Activated CD4-positive, alpha-beta T cell treated with anti-CD3 and anti-CD28 coated beads, Interleukin-2, amount 10 ng/mL, durations not matched to agents 24 days and 14 days (primary cell): ENCODE data around the gene EOLA1. TPM values are rescaled to one million over a fixed set of nuclear protein-coding genes. Genes with fewer than 3 reads are reported as not detected.
"Not testable (repeated sequence)": the region's sequence is repeated elsewhere in the genome, so short reads cannot be mapped to it uniquely, and the experiment has no call there.

Experiments
- DNase-seq: peaks from one replicate; pipeline ENCODE4 v3.0.0; 2022
- H3K27ac Mint-ChIP-seq: one replicate; pipeline ENCODE4 v1.8.0; 2022; ENCODE audit warnings: mild to moderate bottlenecking, mixed read lengths
- H3K27me3 Mint-ChIP-seq: one replicate; pipeline ENCODE4 v1.8.0; 2022; ENCODE audit warnings: mixed read lengths
- H3K36me3 Mint-ChIP-seq: one replicate; pipeline ENCODE4 v1.8.0; 2022; ENCODE audit warnings: low read depth, mild to moderate bottlenecking, mixed read lengths
- H3K4me1 Mint-ChIP-seq: one replicate; pipeline ENCODE4 v1.8.0; 2021; ENCODE audit warnings: mixed read lengths
- H3K4me3 Mint-ChIP-seq: one replicate; pipeline ENCODE4 v1.8.0; 2022; ENCODE audit warnings: mild to moderate bottlenecking, moderate library complexity, mixed read lengths
- H3K9me3 Mint-ChIP-seq: one replicate; pipeline ENCODE4 v1.8.0; 2021; ENCODE audit warnings: mixed read lengths
- intact Hi-C: fragments of 100-400 bp; cut with micrococcal nuclease; formaldehyde crosslinking; loops from one replicate; pipeline ENCODE4 v1.15.1; 2023
- total RNA-seq: library from RNA; stranded (reverse); gene quantifications from 2 replicates; pipeline ENCODE4 v1.2.3, GENCODE V29; 2022

The EOLA1 gene
- total RNA-seq = 24.8 and 28.6 TPM in 2 replicates

DNA sequence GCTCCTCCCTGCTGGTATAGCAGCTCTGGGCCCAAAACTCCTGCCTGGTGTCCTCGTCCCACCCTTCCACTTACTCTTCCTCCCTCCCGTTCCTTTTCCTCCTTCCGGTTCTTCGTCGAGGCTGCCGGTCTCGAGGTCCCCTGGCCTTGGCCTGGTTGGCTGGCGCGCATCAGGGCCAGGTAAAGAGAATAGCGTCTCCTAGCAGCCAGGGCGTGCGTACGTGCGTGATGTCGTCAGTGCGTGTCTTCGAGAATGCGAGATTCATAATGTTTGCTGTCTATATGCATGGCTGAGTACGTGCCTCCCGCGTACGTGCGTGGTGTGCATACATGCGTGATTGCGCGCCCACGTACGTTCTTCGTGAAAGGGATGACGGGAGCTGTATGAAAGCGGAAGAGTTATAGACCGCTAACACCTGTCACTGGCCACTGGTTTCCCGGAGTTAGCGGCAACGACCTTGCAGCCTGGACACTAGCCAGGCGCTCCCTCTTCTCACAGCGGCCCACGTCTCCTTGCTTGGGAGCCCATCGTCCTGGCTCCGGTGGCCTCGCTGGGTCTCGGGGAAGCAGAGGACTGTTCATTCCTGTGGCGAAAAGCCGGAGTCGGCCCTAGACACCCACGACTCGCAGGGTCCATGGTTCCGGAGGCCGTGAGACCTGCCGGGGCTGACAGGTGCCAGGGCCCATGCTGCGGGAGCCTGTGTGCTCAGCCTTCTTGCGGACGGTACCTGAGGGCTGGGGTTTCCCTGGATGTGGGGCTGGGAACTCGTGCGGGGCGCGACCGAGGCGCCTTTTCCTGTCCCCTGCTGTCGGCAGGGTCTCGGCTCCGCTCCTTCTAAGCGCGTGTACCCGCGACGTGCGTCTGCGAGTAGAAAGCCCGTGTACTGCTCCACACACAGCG, at the start of gene EOLA1:
EOLA1 (plus strand) TSS at position 392 of the 900 bp plus-strand sequence. CDS start 4,619 bp downstream, outside the sequence.
- H3K27ac Mint-ChIP-seq = peak within 1 kb of the TSS; percentile 100
- peak; percentile 93 for DNase-seq
- H3K9me3 Mint-ChIP-seq = no peaks in the 10 kb centered on the region
- H3K36me3 Mint-ChIP-seq = peaks cover 6% of the 10 kb centered on the region
- intact Hi-C loops = loop anchor here (5.0 kb wide), 1 partner anchor 1026 kb away; the partner anchor contains the start of gene MTM1
- H3K4me3 Mint-ChIP-seq = peak within 1 kb of the TSS; percentile 100
- peaks cover 14% of the 10 kb centered on the region for H3K4me1 Mint-ChIP-seq
- H3K27me3 Mint-ChIP-seq = no peaks in the 10 kb centered on the region

GRCh38 chrX:149491812-149492211, 49.0 kb upstream of the EOLA1 start:
- DNase-seq = no peak
- no peaks in the 10 kb centered on the region for H3K9me3 Mint-ChIP-seq
- H3K27ac Mint-ChIP-seq = no peak overlapping the region
- no peaks in the 10 kb centered on the region for H3K27me3 Mint-ChIP-seq
- peaks cover 33% of the 10 kb centered on the region for H3K36me3 Mint-ChIP-seq
- H3K4me3 Mint-ChIP-seq = no peak overlapping the region
- peaks cover 4% of the 10 kb centered on the region for H3K4me1 Mint-ChIP-seq
- intact Hi-C loops = no loop called here

DNA sequence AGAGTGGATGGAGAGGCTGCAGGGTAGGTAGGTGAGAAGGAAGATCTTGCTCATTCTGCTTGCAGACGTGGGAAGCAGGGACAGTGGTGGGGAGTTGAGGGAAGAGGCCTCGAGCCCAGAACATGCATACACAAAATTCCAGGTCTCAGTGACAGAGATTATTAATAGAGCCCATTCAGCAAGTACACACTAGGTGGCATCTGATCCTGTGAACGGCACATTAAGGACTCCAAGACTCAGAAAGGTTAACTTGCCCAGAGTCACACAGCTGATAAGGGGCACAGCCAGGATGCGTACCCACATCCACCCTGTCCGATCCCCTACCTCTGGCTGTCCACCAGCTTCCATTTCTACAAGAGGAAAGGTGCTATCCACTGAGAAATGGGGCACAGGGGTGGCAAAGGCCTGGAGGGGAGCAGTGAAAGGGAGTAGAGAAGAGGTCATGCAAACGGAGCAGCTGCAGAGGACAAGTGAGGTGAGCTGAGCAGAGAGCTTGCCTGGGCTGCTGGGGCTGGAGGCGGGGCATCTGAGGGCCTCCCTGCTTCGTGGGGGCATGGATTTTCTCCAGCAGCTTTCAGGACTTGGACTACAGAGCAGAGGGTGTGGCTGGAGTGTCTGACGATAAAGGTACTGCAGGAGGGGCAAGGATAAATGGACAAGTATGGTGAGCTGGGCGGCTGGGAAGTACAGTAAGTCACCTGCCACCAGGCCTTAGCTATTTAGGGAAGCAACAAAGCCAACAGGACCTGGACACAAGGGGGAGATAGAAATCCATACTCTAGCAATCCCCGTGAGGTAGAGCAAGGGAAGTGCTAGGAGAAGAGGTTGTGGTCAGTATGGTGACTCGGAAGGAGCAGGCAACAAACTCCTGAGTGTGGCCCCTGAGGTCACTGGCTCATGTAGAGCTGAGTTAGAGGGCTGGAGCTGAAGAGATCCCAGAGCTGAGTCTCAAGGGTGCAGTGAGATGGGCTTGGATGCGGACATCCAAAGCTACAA, 46.9 kb upstream of the EOLA1 start:
- no peaks in the 10 kb centered on the region for H3K9me3 Mint-ChIP-seq

GRCh38 chrX:149494844-149495565, 45.8 kb upstream of the EOLA1 start:
- DNase-seq = no peak
- H3K36me3 Mint-ChIP-seq = peaks cover 36% of the 10 kb centered on the region

More for the DNA sequence above, 46.9 kb upstream of the EOLA1 start:
- Mint-ChIP-seq H3K36me3 (peaks cover 33% of the 10 kb centered on the region), H3K4me3 (no peak overlapping the region), H3K27ac (no peak overlapping the region), H3K27me3 (no peaks in the 10 kb centered on the region), H3K4me1 (no peaks in the 10 kb centered on the region)
- DNase-seq = no peak
- intact Hi-C loops = no loop called here

GRCh38 chrX:149495573-149496071, 45.2 kb upstream of the EOLA1 start:
- intact Hi-C loops = no loop called here
- no peak overlapping the region for H3K4me3 Mint-ChIP-seq
- no peaks in the 10 kb centered on the region for H3K9me3 Mint-ChIP-seq
- no peaks in the 10 kb centered on the region for H3K27me3 Mint-ChIP-seq
- H3K4me1 Mint-ChIP-seq = peaks cover 9% of the 10 kb centered on the region
- no peak overlapping the region for H3K27ac Mint-ChIP-seq
- peaks cover 37% of the 10 kb centered on the region for H3K36me3 Mint-ChIP-seq
- DNase-seq = no peak

More at GRCh38 chrX:149494844-149495565, 45.8 kb upstream of the EOLA1 start:
- H3K27ac Mint-ChIP-seq = no peak overlapping the region
- H3K4me1 Mint-ChIP-seq = peaks cover 3% of the 10 kb centered on the region
- intact Hi-C loops = no loop called here
- H3K4me3 Mint-ChIP-seq = no peak overlapping the region
- no peaks in the 10 kb centered on the region for H3K27me3 Mint-ChIP-seq
- H3K9me3 Mint-ChIP-seq = no peaks in the 10 kb centered on the region

- Mint-ChIP-seq H3K27me3 (no peaks in the 10 kb centered on the region), H3K27ac (no peak overlapping the region), H3K4me1 (peaks cover 17% of the 10 kb centered on the region), H3K36me3 (peaks cover 38% of the 10 kb centered on the region), H3K4me3 (no peak overlapping the region), H3K9me3 (no peaks in the 10 kb centered on the region)
- intact Hi-C loops = no loop called here
- no peak for DNase-seq
Observed at GRCh38 chrX:149497054-149497453, 43.8 kb upstream of the EOLA1 start.

DNA sequence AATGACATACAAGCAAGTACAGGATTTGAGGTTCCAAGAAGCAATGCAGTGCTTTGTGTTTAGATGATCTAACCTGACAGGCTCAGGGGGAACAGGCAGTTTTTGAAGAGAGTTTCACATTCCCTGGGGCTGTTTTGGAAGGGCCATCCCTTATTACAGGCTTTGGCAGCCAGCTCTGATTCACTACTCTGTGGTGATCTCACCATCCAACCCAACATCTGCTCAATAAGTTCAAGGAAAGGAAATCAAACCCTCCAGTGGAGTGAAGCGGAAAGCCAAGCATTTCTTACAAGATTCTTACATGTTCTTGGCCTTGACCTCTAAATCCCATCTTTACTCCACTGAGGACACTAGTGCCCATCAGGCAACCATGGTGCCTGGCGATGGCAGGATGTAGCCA, 43.2 kb upstream of the EOLA1 start:
- H3K27me3 Mint-ChIP-seq = no peaks in the 10 kb centered on the region
- no peaks in the 10 kb centered on the region for H3K9me3 Mint-ChIP-seq
- H3K27ac Mint-ChIP-seq = no peak overlapping the region
- peaks cover 21% of the 10 kb centered on the region for H3K4me1 Mint-ChIP-seq
- no peak overlapping the region for H3K4me3 Mint-ChIP-seq
- intact Hi-C loops = no loop called here
- DNase-seq = no peak
- peaks cover 37% of the 10 kb centered on the region for H3K36me3 Mint-ChIP-seq

DNA sequence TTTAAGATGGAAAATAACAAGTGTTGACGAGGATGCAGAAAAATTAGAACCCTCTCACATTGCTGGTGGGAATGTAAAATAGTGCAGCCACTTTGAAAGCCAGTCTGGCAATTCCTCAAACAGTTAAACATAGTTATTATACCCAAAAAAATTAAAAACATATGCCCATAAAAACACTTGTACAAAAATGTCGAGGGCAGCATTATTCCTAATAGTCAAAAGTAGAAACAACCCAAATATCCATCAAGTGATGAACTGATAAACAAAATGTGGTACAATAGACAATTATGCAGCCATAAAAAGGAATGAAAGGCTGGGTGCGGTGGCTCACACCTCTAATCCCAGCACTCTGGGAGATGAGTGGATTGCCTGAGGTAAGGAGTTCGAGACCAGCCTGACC, 42.0 kb upstream of the EOLA1 start:
- Mint-ChIP-seq H3K4me1 (peaks cover 23% of the 10 kb centered on the region), H3K27me3 (no peaks in the 10 kb centered on the region), H3K9me3 (no peaks in the 10 kb centered on the region), H3K27ac (no peak overlapping the region), H3K36me3 (peaks cover 37% of the 10 kb centered on the region), H3K4me3 (no peak overlapping the region)
- DNase-seq = no peak
- intact Hi-C loops = no loop called here

DNA sequence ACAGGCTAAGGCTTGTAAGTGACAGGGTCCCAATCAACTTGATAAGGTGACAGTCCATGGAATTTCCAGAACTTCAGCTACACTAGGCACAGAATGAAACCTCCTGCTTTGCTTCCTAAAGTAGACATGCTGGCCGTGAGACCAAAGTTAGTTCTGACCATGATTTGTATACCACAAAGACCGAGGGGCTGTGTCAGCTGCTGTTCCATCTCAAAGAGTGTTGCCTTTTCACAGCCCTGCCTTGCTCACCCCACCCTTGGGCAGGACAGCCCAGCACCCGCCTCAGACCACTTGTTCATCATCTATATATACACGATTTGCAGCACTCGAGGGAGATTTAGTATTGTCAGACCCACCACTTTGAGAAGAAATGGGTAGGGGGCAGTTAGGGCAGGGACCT, 41.0 kb upstream of the EOLA1 start:
- DNase-seq = no peak
- intact Hi-C loops = loop anchor here (10.0 kb wide), 1 partner anchor 1895 kb away; the partner anchor contains the start of gene VMA21

DNA sequence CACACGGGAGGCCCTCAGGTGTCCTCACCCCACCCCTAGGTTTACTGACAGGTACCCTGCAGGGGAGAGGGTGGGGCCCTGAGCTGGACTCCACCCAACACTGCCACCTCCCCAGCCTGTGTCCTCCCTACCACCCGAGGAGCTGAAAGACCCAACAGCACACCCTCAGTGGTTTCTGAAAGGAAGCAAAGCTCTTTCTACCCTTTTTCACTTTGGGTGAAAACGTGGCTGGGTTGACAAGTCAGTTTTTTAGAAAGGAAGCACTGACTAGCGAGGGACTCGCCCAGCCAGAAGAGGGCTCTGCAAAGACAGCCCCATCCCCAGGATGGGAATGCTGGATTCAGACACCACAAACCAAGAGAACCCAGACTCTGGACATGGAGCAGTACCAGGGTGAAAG, 37.9 kb upstream of the EOLA1 start:
- intact Hi-C loops = loop anchor here (10.0 kb wide), 1 partner anchor 1892 kb away; the partner anchor contains the start of gene VMA21
- H3K4me1 Mint-ChIP-seq = peaks cover 35% of the 10 kb centered on the region
- not testable (repeated sequence) for H3K9me3 Mint-ChIP-seq, H3K27me3 Mint-ChIP-seq
- H3K27ac Mint-ChIP-seq = peak overlapping the region; percentile 82
- peak; percentile 73 for DNase-seq
- H3K4me3 Mint-ChIP-seq = peak overlapping the region; percentile 21
- H3K36me3 Mint-ChIP-seq = peaks cover 25% of the 10 kb centered on the region

More for the DNA sequence above, 41.0 kb upstream of the EOLA1 start:
- peak overlapping the region; percentile 70 for H3K27ac Mint-ChIP-seq
- H3K27me3 Mint-ChIP-seq = no peaks in the 10 kb centered on the region
- H3K4me1 Mint-ChIP-seq = peaks cover 30% of the 10 kb centered on the region
- H3K36me3 Mint-ChIP-seq = peaks cover 37% of the 10 kb centered on the region
- H3K4me3 Mint-ChIP-seq = no peak overlapping the region
- no peaks in the 10 kb centered on the region for H3K9me3 Mint-ChIP-seq

- not testable (repeated sequence) for H3K9me3 Mint-ChIP-seq, H3K27me3 Mint-ChIP-seq
- Mint-ChIP-seq H3K27ac (peak overlapping the region; percentile 96), H3K4me3 (peak overlapping the region; percentile 88), H3K36me3 (peaks cover 22% of the 10 kb centered on the region), H3K4me1 (peaks cover 35% of the 10 kb centered on the region)
- DNase-seq = peak; percentile 90
- intact Hi-C loops = loop anchor here (10.0 kb wide), 1 partner anchor 1891 kb away; the partner anchor contains the start of gene VMA21
Observed at GRCh38 chrX:149503446-149503845, 37.4 kb upstream of the EOLA1 start.

DNA sequence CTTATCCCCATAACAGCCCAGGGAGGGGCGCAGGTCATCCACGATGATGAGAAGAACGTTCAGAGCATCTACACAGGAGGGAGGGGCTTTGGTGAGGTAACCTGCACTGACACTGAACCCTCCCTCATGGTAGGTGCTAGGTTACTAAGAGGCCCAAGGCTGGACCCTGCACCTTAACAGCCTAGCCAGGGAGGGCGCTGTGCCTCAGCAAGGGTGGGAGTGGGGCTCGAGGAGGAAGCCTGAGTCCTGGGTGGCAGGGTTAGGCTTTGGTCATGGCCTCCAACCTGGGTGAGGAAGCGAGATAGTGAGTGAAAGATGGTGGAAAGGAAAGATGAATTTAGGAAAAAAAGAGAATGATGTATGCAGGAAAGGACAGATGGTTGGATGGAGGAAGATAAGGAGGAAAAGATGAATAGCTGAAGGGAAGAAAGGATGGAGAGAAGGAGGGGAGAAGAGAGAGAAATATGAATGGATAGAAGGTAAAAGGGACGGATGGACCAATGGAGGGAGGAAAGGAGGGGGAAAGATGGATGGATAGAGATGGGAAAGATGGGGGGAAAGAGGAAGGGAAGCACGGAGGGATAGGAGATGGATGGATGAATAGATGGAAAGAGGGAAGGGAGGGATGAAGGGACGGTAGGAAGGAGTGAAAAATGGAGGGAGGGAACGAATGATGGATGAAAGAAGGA, 36.4 kb upstream of the EOLA1 start:
- no peaks in the 10 kb centered on the region for H3K9me3 Mint-ChIP-seq
- peak overlapping the region; percentile 96 for H3K27ac Mint-ChIP-seq
- H3K4me1 Mint-ChIP-seq = peaks cover 35% of the 10 kb centered on the region
- H3K36me3 Mint-ChIP-seq = peaks cover 20% of the 10 kb centered on the region
- peak overlapping the region; percentile 88 for H3K4me3 Mint-ChIP-seq
- peak; percentile 89 for DNase-seq
- intact Hi-C loops = loop anchor here (2.0 to 10.0 kb wide), 2 partner anchors 34 to 1890 kb away; partner anchors contain the start of gene VMA21
- no peaks in the 10 kb centered on the region for H3K27me3 Mint-ChIP-seq
